NCI-H2171 treated with DMSO at 0.1 percent for 48 hours (cell line): ENCODE measurements around the gene EFNB1.

ENCODE experiments used
- DNase-seq: peaks from one replicate; lab custom pipeline; 2025; lab: John Stamatoyannopoulos, UW

The EFNB1 gene

DNA sequence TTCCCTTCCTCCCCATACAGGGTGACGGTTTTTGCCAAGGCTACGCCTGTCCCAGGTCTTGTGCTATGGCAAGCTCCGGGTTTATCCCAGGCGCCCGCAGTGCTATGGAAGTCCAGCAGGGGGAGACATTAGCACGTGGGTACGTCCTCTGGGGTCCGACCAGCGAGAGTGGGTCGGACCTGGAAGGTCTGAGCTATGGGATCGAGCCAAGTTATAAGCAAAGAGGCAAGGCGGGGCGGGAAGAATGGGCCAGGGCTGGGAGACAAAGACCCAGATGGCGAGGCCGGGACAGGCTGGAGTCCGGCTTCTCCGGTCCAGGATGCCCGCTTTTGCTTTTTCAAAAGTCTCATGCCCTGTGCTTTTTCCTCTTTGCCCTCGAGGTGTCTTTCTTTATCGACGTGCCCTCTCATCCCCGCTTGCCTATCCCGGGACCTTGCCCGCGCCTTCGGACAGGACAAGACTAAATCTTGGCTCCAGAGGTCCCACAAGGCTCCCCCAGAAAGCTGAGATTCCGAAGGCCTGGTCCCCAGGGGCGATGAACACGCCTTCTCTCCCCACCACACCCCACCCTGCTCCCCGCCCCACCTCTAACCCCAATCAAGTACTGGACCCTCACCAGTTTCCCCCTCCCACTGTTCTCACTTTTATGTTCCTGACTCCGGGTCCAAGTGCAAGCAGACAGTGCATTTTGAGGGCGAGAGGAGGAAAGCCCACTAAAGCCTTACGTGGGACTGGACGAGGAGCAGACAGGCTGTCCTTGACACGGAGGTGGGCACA lies 785 bp upstream of the EFNB1 start:
- DNase-seq, result peak; percentile 48

DNA sequence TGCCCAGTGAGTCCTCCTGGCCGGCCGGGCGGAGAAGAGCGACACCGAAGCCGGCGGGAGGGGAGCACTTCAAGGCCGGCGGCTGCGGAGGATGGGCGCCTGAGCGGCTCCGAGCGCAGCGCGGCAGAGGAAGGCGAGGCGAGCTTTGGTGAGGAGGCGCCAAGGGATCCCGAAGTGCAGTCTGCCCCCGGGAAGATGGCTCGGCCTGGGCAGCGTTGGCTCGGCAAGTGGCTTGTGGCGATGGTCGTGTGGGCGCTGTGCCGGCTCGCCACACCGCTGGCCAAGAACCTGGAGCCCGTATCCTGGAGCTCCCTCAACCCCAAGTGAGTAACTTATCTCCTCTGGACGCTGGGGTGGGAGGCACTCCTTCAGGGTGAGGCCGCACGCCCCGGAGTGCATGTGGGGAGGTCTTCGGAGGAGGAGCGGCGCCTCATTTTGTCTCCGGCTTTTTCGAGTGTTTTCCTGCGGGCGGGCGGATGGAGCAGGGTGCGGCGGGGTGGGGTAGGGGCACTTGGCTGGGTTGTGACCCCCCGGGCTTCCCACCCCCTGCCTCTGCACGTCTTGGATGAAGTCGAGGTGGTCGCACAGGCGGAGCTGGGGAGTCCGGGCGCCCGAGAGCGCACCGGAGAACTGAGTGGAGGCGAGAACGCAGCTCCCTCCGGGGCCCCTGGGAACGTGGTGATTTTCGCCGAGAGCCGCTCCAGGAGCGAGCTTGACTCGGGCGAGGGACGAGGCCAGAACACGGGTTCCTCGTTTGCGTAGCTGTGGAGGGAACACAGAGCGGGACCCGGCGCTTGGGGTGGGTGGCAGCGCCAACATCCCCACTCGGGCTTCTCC lies 979 bp downstream of the EFNB1 start:
- DNase-seq, result peak; percentile 3

DNA sequence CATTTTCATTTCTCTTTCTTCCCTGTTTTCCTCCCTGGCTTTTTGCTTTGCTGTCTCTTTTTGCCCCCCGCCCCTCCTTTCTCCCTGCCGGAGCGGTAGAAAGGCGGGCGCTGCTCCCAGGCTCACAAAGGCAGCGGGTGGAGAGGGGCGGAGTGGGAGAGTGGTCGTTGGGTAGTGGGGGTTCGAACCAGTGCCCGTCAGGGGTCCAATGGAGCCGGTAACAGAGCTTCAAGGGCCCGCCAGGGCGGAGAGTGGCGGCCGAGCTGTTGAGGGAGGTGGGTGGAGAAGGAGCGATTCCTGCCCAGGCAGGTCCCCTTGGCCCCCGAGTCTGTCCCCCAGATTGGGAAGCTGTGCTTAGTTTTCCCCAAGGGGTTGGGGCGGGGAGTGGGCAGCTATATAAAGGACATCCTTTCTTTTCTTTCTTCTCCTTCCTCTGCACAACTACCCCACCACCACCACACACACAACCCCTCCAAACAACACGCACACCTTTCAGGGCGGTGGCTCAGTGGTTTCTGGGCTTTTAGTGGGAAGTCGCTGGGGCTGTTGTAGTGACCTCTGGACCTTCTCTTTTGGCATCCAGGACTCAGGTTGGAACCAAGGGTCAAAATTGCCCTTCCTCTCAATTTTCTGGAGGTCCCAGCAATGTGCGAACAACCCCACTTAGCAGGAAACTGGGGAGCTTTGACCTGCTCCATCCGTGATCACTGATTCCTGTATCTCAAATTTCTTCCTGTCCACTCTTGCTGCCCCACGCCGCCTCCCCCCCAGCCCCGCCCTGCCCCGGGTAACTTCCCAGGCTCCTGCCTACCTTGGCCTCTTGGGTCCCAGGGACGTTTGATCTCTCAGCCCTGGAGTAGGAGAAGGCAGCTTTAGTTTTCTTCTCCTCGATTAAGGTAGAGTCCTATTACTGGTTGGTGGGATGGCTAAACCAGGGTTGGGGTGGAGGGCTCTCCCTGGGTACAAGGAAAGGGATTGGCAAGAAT lies 1.9 kb downstream of the EFNB1 start:
- no peak for DNase-seq

DNA sequence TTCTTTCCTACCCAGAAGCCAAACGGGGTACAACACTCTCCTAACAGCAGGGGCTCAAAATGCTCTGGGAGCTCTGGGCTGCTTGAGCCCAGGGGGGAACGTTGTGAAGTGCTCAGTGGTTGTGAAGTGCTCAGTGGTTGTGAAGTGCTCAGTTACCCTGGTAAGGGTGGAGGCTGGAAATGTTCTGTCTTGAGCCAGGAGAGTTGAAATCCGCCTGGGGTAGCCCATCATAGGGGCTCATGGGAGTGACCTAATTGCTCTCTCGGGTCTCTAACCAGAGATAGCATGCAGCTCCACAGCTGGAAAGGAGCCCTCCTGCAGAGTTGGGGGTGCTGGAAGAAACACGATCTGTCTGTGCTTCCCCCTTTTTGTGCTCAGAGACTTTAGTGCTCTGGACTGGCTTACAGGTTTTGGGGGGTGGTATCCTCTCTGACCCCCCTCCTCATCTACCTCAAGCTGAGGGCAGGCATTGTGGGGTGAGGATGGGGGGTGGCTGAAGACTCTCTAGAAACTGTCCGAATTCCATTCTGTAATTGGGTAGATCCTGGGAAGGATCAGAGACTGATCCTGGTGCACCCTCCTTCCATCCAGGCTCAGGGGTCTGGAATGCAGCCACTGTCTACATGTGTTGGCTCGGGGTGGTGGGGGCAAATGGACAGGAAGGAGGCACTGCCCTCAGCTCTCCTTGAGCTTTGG lies 2.7 kb downstream of the EFNB1 start:
- DNase-seq, result no peak

DNA sequence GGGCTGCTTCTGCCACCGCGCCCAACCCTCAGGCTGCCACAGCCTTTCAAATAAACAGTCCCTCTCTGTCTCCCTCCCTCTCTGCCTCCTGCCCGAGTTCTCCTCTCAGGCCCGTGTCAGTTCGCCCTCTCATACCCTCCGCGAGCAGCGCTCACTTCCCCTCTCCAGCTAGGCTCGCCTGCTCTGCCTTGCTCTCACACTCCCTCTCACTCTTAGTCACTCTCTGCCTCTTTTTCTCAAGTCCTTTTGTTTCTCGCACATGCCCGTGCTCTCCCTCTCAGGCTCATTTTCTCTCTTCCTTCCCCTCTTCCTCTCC lies 3.2 kb downstream of the EFNB1 start:
- no peak for DNase-seq

DNA sequence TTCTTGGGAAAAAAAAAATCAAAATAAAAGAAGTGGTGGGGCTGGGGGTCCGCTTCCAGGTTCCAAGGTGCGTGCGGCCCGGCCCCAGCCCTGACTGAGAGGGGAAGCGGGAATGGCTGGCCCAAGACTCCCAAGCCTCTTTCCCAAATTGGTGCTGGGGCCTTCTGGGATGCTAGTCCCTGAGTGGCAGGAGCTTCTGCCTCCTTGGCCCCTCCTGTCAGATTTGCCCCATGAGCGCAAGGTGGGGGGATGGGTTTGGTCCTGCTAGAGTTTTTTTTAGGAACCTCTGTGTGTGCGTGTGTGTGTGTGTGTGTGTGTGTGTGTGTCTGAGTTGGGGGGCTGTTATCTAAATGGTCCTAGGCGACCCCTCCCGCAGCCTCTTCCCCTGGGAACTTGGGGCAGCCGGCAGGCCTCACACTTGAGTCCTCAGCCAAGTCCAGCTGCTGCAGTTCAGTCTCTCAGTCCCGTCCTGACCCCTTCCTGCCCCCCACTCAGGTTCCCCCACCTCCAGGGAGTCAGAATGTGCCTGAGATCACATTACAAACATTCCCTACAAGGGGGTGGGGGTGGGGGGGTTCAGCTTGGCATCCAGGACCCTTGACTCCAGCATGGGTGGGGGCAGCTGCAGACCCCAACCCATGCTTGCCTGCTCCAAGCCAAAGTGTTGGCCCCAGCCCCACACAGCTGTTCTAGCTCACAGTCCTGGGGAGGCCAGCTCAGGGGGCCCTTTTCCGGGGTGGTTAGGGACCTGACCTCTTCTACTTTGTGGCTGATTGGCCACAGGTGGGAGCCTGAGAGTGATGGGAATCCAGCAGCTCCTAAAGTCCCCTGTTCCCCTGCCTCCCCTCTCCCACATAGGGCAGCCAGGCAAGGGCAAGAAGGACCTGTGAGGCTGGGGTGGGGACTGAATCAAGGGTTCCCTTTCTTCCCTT lies 4.0 kb downstream of the EFNB1 start:
- no peak for DNase-seq

DNA sequence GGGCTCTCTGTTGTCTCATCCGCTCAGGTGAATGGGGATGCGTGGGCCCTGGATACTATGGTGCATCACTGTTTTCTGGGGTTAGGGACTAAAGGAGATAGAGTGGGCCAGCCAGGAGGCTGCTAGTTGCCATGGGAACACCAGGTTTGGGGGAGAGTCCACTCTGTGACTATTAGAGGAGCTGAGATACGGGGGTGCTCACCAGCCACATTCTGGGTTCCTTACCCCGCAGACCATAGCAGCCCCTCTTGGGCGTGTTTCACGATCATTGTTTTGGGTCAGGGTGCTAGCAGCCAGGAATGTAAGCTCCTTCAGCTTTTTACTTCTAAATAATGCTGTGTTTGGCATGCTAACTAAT lies 4.6 kb downstream of the EFNB1 start:
- no peak for DNase-seq

DNA sequence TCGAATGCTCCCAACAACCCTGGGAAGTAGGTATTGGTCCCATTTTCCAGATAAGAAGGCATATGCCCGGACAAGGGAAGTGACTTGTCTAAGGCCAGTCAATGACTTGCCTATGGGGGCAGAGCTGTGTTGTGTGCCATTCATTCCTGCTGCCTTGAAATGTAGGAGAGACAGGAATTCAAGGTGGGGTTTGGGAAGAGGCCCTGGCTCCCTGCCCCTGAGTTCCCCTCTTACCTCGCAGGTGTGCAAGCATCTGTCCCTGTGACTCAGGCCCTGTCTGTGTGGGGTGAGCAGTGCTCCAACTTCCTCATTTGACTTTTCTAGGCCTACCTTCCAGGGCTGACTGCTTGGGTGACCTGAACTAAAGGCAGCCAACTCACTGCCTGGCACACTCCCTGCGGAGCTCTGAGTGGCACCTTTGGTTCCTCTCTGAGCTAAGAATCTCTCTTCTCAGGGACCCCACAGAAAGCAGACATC lies 5.1 kb downstream of the EFNB1 start:
- DNase-seq, result no peak

DNA sequence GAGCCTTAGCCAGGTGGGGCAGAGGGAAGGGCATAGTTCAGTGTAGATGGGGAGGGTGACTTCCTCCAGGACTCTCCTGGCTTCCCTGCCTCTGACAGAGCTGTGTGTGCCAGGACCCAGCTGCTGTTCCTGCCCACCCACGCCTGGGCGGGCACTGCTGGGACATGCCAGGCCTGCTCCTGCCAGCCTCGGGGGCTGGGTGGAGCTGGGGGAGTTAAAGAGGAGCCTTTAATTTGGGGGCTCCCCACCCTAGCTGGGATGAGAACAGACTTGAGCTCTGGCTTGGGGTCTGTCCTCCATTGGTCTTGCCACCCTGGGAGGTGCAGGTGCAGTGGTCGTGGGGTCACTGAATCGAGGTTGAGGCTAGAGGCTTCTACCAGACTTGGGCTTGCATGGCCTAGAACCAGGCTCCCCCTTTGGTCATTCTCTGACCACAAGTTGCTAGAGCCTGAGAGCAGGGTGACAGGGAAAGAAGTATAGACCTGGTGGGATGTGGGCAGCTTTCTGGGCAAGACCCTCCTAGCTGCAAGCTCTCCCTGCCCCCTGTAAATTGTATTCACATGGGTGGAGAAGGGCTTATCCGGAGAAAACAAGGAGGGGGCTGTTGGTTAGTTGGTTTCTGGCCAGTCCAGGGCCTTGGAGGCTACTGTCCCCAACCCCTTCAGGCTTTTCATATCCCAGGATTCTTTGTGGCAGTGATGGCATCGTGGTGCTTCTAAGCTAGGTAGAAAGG lies 5.7 kb downstream of the EFNB1 start:
- DNase-seq, result no peak

DNA sequence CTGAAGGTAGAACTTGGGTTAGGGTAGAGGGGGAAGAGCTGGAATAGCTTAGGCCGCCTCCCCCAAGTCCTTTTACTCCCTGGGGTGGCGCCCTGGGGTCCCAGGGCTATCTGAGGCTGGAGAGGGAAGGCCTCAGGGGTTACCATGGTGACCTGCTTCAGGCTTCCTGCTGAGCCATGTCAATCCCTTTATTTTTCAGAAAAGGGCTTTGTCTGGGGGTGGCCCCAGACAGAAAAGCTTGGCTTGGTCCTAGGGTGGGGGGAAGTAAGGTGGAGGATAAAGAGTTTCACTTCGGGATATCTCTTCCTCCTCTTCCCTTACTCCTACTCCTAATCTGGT lies 6.3 kb downstream of the EFNB1 start:
- DNase-seq, result no peak

DNA sequence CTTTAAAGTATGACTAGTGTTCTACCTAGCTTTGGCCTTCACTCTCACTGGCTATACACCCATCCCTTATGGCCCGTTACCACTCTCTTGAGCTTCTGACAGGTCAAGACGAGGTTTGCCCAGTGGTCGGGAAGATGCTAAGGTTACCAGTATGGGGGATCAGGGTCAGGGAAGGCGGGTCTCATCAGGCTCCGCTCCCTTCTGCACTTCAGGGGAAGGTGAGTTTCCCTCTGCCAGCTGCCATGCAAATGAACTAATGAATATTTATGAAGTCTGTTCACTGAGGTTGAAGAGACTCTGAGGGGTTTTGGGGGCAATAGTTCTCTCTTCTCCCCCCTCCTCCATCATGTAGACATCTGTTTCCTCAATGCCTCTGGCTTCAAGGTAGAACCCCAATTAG lies 6.6 kb downstream of the EFNB1 start:
- no peak for DNase-seq

DNA sequence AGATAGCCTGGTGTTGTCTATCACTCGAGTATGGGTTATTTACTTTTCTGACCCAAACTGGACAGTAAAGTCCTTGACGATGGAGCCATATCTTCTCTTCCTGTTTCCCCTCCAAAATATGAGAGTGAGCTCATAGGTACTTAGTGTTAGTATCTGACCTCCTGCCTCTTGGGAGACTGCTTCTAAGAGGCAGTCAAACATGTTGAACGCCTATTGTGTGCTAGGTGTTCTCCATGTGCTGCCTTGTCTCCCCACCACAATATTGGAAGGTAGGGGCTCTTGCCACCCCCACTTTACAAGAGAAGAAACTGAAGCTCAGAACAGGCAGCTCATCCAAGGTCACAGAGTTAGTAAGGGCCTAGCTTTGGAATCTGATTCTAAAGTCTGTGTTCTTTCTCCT lies 8.3 kb downstream of the EFNB1 start:
- no peak for DNase-seq

DNA sequence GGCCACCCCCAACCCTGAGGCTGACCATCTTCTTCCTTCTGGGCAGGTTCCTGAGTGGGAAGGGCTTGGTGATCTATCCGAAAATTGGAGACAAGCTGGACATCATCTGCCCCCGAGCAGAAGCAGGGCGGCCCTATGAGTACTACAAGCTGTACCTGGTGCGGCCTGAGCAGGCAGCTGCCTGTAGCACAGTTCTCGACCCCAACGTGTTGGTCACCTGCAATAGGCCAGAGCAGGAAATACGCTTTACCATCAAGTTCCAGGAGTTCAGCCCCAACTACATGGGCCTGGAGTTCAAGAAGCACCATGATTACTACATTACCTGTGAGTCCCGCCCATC lies 9.7 kb downstream of the EFNB1 start:
- DNase-seq, result no peak

DNA sequence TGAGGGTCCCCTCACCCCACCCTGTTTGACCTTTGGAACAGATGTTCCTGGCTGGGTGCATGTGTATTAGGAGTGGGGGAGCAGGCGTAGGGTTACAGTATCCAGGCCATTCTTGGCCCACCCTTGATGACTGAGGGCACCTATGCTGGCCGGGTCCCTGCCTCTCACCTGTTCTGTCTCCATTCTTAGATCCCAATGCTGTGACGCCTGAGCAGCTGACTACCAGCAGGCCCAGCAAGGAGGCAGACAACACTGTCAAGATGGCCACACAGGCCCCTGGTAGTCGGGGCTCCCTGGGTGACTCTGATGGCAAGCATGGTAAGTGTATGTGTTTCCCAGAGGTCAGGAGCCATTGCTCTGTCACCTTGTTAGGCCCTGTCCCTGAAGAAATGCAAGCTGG lies 10.9 kb downstream of the EFNB1 start:
- DNase-seq, result no peak

DNA sequence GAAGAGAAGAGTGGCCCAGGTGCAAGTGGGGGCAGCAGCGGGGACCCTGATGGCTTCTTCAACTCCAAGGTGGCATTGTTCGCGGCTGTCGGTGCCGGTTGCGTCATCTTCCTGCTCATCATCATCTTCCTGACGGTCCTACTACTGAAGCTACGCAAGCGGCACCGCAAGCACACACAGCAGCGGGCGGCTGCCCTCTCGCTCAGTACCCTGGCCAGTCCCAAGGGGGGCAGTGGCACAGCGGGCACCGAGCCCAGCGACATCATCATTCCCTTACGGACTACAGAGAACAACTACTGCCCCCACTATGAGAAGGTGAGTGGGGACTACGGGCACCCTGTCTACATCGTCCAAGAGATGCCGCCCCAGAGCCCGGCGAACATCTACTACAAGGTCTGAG lies 11.4 kb downstream of the EFNB1 start:
- DNase-seq, result no peak

DNA sequence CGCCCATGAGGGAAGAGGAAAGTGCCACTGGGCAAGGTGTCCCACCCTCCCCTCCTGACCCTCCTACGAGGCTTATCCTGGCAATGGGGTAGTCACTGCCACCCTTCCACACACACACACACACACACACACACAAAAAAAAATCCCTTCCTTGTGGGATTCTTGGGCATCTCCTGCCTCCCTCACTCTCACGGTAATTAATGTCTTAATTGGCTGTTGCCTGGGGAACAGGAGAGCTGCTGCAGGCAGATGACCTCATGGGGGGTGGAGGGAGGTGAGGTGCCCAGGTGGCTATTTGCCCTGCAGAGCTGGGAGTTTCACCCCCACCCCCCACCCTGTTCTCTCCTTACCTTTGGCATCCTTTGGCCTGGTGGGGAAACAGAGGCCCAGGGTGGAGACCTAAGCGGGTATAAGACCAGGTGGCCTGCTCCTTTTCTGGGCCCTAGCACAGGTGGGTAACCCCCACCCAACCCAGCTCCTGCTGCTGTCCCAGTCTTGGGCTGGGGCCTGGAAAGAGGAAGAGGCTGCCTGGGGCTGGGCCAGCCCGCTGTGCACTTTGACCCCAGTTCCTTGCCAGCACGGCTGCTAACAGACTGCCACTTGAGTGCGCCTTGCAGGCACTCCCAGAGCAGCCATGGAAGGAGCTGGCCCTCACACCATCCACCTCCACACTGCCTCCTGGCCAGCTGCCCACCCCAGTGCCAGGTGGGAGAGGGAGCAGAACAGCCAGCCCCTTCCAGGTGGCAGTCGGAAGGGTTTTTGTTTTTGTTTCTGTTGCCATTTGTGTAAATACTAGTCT lies 12.6 kb downstream of the EFNB1 start:
- DNase-seq, result peak; percentile 37

DNA sequence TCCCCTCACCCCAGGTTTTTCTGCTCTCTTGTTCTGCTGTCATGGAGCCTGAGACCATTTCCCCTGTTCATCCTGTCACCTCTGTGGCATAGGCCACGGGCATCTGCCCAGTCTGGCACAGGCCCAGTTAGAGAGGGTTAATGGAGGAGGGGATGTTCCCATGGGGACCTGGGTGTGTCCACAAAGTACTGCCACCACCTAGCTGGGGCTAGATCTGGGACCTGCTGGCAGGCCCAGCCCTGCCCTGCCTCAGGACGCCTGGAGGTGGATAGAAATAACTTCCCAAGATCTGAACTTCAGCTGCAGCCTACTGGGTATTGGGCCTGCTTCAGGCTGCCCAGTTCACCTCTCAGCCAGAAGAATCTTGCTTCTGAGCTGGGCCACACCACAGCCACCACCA lies 13.5 kb downstream of the EFNB1 start:
- no peak for DNase-seq

DNA sequence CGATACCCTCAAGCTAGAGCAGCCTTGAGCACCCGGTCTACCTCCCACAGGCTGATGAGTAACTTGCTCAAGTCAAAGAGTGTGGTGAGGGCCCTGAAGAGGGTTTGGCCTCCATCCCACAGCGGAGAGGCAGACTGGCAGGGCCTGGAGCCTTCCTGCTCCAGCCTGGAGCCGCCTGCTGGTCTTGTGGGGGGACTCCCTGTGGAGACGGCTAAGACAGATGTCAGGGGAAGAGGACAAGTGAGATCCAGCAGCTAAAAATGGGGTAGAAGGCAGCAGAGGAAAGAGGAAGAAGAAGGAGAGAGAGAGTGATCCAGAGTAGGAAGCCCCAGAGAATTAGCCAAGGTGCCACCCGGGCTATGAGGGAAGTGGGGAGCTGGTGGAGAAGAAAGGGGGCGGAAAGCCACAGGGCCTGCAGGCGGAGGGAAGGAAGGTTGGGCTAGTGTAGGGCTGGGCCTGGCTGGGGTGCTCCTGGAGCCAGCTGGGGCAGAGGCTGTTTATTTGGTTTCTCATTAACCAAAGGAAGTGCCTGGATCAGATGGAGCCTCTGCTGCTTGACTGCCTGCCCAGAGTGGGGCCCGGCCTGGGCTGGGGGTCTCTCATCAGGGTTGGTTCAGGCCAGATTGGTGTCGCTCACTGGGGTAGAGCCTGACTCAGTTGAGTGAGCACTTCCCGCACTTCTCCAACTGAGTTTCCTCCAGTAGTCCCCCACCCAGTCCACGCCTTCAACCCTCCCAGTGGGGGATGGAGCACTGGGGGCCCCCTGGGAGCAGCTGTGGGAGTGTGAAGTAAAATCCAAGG lies 14.2 kb downstream of the EFNB1 start:
- DNase-seq, result peak; percentile 6

DNA sequence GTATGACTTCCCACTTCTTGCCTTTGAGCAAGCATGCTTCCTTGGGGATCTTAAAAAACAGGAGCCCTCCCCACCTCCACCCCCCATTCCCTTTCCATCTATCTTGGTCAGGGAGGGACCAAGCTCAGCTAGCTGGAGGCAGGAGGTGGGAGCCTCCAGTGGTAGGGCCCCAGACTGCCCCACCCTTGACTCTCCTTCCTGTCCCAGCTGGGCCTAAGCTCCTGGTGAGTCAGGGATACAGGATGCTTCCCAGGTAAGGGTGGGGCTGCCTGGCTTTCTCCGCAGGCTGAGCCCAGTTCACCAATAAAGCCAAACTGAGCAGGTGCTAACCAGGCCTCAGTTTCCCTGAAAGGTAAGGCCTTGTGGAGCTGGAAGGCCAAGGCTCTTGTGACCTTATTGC lies 15.2 kb downstream of the EFNB1 start:
- DNase-seq, result no peak
